ENCODE measurements around the gene AKT1S1.

The AKT1S1 gene

DNA sequence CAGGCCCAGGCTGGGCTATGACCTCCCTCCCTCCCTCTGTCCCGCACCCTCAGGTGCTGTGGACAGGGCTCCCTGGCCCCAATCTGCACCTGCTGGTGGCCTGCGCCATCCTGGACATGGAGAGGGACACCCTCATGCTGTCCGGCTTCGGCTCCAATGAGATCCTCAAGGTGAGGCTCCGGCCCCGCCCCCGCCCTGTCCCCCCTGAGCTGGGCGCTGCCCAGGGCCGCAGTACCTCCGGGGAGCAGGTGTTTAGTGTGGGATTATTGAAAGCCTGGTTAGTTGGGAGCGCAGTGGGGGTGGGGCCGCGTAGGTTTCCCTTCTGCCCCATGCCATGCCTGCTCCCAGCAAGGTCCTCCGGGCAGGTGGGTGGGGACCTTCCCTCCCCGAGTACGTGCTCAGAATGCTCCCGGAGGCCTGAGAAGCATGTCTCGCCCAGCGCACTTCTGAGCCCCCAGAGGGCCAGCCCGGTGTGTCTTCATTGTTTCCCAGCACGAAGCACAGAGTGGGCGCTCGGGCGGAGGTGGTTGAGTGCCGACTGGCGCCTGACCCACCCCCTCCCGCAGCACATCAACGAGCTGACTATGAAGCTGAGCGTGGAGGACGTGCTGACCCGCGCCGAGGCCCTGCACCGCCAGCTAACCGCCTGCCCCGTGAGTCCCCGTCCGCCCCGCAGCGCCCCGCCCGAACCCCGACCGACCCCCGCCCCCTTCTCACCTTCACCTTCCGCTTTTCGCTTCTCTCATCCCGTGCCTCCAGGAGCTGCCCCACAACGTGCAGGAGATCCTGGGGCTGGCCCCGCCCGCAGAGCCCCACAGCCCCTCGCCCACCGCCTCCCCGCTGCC lies 10.7 kb upstream of the AKT1S1 start:
- H3K4me3 ChIP-seq (ENCODE audit: control insufficient read depth, low read depth, low read length) = no peak overlapping the region
- no peak for DNase-seq (ENCODE audit: low read depth)
- TF ChIP-seq, protein P1, sequence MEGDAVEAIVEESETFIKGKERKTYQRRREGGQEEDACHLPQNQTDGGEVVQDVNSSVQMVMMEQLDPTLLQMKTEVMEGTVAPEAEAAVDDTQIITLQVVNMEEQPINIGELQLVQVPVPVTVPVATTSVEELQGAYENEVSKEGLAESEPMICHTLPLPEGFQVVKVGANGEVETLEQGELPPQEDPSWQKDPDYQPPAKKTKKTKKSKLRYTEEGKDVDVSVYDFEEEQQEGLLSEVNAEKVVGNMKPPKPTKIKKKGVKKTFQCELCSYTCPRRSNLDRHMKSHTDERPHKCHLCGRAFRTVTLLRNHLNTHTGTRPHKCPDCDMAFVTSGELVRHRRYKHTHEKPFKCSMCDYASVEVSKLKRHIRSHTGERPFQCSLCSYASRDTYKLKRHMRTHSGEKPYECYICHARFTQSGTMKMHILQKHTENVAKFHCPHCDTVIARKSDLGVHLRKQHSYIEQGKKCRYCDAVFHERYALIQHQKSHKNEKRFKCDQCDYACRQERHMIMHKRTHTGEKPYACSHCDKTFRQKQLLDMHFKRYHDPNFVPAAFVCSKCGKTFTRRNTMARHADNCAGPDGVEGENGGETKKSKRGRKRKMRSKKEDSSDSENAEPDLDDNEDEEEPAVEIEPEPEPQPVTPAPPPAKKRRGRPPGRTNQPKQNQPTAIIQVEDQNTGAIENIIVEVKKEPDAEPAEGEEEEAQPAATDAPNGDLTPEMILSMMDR (conservative IDR thresholded peaks at IDR 0.05; ENCODE audit: control insufficient read depth, insufficient read depth, low read depth, low read length) = no peak

DNA sequence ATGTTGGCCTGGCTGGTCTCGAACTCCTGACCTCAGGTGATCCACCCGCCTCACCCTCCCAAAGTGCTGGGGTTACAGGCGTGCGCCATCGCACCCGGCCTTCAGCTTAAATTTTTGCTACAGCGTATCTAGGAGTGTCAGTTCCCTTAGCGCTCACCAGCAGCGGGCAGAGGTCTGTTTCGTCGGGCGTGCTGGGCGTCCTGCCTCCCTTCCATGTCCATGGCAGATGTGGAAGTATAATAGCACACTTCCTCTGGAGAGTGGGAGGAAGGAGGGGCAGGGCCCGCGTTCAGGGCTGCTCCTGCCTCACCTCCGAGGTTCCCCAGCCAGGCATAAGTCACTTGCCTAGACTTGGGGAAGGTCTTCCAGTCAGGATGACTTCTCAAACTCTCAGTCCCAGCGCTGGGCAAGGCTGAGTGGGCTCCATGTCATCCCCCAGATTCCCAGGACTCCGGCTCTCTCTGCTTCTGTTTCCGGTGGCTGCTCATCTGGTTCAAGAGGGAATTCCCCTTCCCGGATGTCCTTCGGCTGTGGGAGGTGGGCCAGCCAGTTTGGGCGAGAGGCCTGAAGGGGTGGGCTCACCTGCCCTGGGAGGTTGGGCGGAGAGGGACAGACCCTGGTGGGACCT lies 10.0 kb upstream of the AKT1S1 start:
- H3K4me3 ChIP-seq (ENCODE audit: control insufficient read depth, low read depth, low read length) = no peak overlapping the region
- TF ChIP-seq, protein P1 (conservative IDR thresholded peaks at IDR 0.05; ENCODE audit: control insufficient read depth, insufficient read depth, low read depth, low read length) = no peak
- DNase-seq (ENCODE audit: low read depth) = no peak

DNA sequence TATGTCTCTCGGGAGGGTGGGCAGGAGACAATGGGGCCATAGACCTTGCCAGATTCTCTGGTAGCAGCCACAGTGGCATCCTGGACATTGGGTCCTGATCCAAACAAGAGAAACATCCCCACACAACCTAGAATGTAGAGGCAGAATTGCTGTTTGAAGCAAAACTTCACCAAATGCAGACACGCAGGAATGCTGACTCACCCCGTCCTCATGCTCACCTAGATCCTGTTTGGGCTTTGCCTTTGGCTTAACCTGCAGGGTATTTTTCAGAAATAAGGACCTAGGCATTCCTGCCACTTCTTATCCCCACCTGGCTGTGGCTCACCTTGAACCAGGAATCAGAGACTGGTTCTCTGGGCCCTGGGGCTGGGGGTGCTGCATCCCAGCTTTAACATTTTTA lies 7.6 kb upstream of the AKT1S1 start:
- TF ChIP-seq, protein P1 (conservative IDR thresholded peaks at IDR 0.05; ENCODE audit: control insufficient read depth, insufficient read depth, low read depth, low read length) = no peak
- no peak for DNase-seq (ENCODE audit: low read depth)
- no peak overlapping the region for H3K4me3 ChIP-seq (ENCODE audit: control insufficient read depth, low read depth, low read length)

DNA sequence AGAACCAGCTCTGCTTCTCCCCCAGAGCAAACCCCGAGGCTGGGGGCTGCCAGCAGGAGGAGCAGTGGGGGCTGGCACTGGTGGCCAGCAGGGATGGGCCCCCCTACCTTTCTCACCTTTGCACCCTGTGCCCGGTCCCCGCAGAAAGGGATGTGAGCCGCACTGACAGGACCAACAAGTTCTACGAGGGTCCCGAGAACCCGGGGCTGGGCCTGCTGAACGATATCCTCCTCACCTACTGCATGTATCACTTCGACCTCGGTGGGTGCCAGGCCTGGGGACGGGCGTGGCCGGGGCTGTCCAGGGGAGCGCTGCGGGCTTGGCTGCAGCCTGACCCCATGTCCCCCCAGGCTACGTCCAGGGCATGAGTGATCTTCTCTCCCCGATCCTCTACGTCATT lies 7.0 kb upstream of the AKT1S1 start:
- no peak overlapping the region for H3K4me3 ChIP-seq (ENCODE audit: control insufficient read depth, low read depth, low read length)
- no peak for DNase-seq (ENCODE audit: low read depth)
- TF ChIP-seq, protein P1 (conservative IDR thresholded peaks at IDR 0.05; ENCODE audit: control insufficient read depth, insufficient read depth, low read depth, low read length) = no peak

DNA sequence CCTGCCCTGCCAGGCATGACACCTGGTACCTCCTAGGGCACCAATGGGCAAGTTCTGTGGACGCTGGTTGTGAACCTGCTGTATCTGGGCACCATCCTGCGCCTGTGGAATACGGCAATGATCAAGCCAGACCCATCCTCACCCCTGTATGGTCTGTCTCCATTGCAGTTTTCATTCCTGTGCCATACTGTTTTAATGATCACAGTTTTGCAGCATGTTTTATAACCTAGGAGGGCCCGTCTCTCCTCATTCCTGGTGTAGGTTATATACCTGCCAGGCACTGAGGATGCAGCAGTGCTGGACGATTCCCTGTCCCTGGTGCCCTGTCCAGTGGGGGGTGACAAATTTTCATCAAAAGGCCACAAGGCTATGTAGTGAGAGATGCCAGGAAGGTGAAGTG lies 5.9 kb upstream of the AKT1S1 start:
- TF ChIP-seq, protein P1 (conservative IDR thresholded peaks at IDR 0.05; ENCODE audit: control insufficient read depth, insufficient read depth, low read depth, low read length) = no peak
- H3K4me3 ChIP-seq (ENCODE audit: control insufficient read depth, low read depth, low read length) = no peak overlapping the region
- no peak for DNase-seq (ENCODE audit: low read depth)

DNA sequence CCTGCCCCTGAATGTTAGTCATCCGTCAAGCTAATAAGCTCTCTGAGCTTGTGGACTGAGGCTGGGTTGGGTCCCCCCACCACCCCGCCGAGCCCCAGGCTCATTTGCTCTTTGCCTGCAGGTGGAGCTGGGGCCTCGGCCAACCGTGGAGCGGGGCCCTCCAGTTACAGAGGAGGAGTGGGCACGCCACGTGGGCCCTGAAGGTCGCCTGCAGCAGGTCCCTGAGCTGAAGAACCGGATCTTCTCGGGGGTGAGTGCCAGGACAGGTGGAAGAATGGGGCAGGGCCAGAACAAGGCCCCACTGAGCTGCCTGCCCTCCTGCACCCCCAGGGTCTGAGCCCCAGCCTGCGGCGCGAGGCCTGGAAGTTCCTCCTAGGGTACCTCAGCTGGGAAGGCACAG lies 5.5 kb upstream of the AKT1S1 start:
- H3K4me3 ChIP-seq (ENCODE audit: control insufficient read depth, low read depth, low read length) = no peak overlapping the region
- no peak for DNase-seq (ENCODE audit: low read depth)
- TF ChIP-seq, protein P1 (conservative IDR thresholded peaks at IDR 0.05; ENCODE audit: control insufficient read depth, insufficient read depth, low read depth, low read length) = no peak

All from fibroblast of mammary gland (primary cell).